Measurements from ENCODE around the gene ALOX12B.

DNA sequence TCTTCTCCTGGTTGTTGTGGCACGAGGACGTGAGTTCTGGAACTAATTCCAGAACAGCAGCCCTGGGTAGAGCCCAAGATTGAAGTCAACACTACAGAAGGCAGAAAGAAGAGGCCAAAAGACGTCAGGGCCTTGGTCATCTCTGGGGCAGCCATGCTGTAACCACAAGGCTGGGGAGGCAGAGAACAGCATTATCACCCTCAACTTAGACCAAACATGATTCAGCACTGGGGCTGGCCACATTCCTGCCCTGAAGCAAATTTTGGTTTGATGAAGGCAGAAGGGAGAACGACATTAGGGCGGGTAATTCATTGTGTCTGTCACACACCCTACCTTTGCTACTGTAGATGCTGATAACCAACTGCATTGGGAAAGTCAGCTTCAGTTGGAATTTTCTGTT is 58.4 kb downstream of the ALOX12B start:
- TF ChIP-seq, protein P1, sequence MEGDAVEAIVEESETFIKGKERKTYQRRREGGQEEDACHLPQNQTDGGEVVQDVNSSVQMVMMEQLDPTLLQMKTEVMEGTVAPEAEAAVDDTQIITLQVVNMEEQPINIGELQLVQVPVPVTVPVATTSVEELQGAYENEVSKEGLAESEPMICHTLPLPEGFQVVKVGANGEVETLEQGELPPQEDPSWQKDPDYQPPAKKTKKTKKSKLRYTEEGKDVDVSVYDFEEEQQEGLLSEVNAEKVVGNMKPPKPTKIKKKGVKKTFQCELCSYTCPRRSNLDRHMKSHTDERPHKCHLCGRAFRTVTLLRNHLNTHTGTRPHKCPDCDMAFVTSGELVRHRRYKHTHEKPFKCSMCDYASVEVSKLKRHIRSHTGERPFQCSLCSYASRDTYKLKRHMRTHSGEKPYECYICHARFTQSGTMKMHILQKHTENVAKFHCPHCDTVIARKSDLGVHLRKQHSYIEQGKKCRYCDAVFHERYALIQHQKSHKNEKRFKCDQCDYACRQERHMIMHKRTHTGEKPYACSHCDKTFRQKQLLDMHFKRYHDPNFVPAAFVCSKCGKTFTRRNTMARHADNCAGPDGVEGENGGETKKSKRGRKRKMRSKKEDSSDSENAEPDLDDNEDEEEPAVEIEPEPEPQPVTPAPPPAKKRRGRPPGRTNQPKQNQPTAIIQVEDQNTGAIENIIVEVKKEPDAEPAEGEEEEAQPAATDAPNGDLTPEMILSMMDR (IDR thresholded peaks at IDR 0.05), result no peak
- no peak for TF ChIP-seq POLR2A (IDR thresholded peaks at IDR 0.05)
